SU-DHL-6 (cell line): ENCODE measurements around the gene UNC13B.

ENCODE experiments used
- H2AFZ ChIP-seq: fragments of 200-600 bp; sonication (generic); 2 replicates; pipeline ENCODE4 v1.6.1; 2014; ENCODE audit warnings: low read depth, mild to moderate bottlenecking, moderate library complexity, mixed read lengths, antibody characterized with exemption, low read length; ENCODE audit not compliant: severe bottlenecking
- H3F3A ChIP-seq: fragments of 200-600 bp; shearing (Covaris generic); 2 replicates; pipeline ENCODE4 v1.6.0; 2016; ENCODE audit warnings: antibody characterized with exemption, mild to moderate bottlenecking; ENCODE audit not compliant: insufficient read depth
- H3K27ac ChIP-seq: fragments of 200-600 bp; sonication (generic); 2 replicates; pipeline ENCODE4 v1.5.1; 2016; ENCODE audit warnings: low read depth, mild to moderate bottlenecking, low read length, moderate library complexity, mixed read lengths
- H3K27me3 ChIP-seq: fragments of 200-600 bp; sonication (generic), shearing (Covaris generic); 2 replicates; pipeline ENCODE4 v1.6.0; 2014; ENCODE audit warnings: mild to moderate bottlenecking, low read length
- H3K36me3 ChIP-seq: fragments of 200-600 bp; sonication (generic); 2 replicates; pipeline ENCODE4 v1.6.1; 2014; ENCODE audit warnings: mild to moderate bottlenecking, low read length, mixed read lengths
- H3K4me2 ChIP-seq: fragments of 300-600, 200-600 bp; shearing (Covaris generic), sonication (generic); 2 replicates; pipeline ENCODE4 v1.6.0; 2014; ENCODE audit warnings: low read length, low read depth, mild to moderate bottlenecking; ENCODE audit not compliant: poor library complexity, severe bottlenecking
- H3K4me3 ChIP-seq: fragments of 200-600 bp; sonication (generic); 2 replicates; pipeline ENCODE4 v1.5.1; 2014; ENCODE audit warnings: antibody characterized with exemption, low read length, mild to moderate bottlenecking, mixed read lengths; ENCODE audit not compliant: insufficient read depth, poor library complexity, severe bottlenecking
- H3K79me2 ChIP-seq: fragments of 200-600 bp; sonication (generic); 2 replicates; pipeline ENCODE4 v1.6.1; 2014; ENCODE audit warnings: mild to moderate bottlenecking, low read length, moderate library complexity; ENCODE audit not compliant: insufficient read depth
- H3K9ac ChIP-seq: fragments of 200-600 bp; sonication (generic); 2 replicates; pipeline ENCODE4 v1.7.0; 2014; ENCODE audit warnings: mild to moderate bottlenecking, low read length
- H3K9me2 ChIP-seq: fragments of 200-600 bp; sonication (generic); replicated peaks from 2 replicates; pipeline ENCODE4 v1.6.1; 2014; ENCODE audit warnings: low read length; ENCODE audit not compliant: insufficient read depth
- H3K9me3 ChIP-seq: fragments of 200-600 bp; sonication (generic); 2 replicates; pipeline ENCODE4 v1.6.1; 2014; ENCODE audit warnings: low read length, mixed read lengths; ENCODE audit not compliant: insufficient read depth
- H4K20me1 ChIP-seq: fragments of 200-600 bp; sonication (generic); 2 replicates; pipeline ENCODE4 v1.6.1; 2014; ENCODE audit warnings: low read depth, mild to moderate bottlenecking, antibody characterized with exemption, low read length, moderate library complexity, mixed read lengths
- EZH2phosphoT487 ChIP-seq: fragments of 200-600 bp; sonication (generic), shearing (Covaris generic); conservative IDR thresholded peaks from 2 replicates; pipeline ENCODE4 v1.6.1; 2018; ENCODE audit warnings: mild to moderate bottlenecking, antibody characterized with exemption, low read length, moderate library complexity, mixed read lengths
- TF ChIP-seq, protein P1 (sequence below): fragments of 200-600 bp; sonication (generic); IDR thresholded peaks from one replicate; pipeline ENCODE4 v1.5.1; 2017; ENCODE audit warnings: antibody characterized with exemption, mild to moderate bottlenecking, low read length, moderate library complexity; ENCODE audit not compliant: insufficient read depth, poor library complexity, severe bottlenecking

Gene UNC13B

DNA sequence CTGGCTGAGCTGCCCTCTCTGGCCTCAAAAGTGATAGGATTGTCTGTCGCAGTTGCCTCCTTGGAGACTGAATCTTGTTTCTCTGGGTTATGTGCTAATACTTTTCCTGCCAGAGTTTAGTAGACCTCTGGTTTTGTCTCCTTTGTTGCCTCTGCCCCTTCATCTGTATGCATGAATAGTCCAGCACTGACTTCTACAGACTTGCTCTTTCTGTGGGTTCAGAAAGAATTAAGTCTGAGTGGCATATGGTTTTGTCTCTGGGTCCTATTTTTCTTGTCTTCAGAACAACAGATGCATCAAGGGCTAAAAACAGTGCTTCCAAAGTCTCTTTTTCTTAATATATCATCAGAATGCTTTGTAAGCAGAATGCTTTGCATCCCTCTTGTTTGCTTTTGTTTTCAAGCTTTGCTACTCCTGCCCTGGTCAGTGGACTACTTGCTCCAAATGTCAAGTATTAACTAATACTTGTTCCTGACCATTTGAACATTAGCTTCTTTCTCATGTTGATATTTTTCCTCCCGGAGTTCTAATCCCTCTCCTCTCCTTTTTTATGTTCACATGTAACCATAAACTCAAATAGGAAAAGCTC is 131.7 kb downstream of the UNC13B start:
- H3K4me3 ChIP-seq: no peak overlapping the region
- no peaks in the 10 kb centered on the region for H3K36me3 ChIP-seq
- no peaks in the 10 kb centered on the region for H3K79me2 ChIP-seq
- H4K20me1 ChIP-seq: no peaks in the 10 kb centered on the region
- no peaks in the 10 kb centered on the region for H3K9me3 ChIP-seq
- H3K4me2 ChIP-seq: no peak overlapping the region
- no peak overlapping the region for H3K27ac ChIP-seq
- no peaks in the 10 kb centered on the region for H3F3A ChIP-seq
- H3K9ac ChIP-seq: no peak overlapping the region
- no peak overlapping the region for H2AFZ ChIP-seq
- H3K9me2 ChIP-seq: no peaks in the 10 kb centered on the region
- no peak for TF ChIP-seq EZH2phosphoT487
- TF ChIP-seq, protein P1, sequence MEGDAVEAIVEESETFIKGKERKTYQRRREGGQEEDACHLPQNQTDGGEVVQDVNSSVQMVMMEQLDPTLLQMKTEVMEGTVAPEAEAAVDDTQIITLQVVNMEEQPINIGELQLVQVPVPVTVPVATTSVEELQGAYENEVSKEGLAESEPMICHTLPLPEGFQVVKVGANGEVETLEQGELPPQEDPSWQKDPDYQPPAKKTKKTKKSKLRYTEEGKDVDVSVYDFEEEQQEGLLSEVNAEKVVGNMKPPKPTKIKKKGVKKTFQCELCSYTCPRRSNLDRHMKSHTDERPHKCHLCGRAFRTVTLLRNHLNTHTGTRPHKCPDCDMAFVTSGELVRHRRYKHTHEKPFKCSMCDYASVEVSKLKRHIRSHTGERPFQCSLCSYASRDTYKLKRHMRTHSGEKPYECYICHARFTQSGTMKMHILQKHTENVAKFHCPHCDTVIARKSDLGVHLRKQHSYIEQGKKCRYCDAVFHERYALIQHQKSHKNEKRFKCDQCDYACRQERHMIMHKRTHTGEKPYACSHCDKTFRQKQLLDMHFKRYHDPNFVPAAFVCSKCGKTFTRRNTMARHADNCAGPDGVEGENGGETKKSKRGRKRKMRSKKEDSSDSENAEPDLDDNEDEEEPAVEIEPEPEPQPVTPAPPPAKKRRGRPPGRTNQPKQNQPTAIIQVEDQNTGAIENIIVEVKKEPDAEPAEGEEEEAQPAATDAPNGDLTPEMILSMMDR: no peak
- H3K27me3 ChIP-seq: no peaks in the 10 kb centered on the region

- Histone ChIP-seq H3F3A (no peaks in the 10 kb centered on the region), H4K20me1 (no peaks in the 10 kb centered on the region), H2AFZ (no peak overlapping the region), H3K27ac (no peak overlapping the region), H3K9me3 (no peaks in the 10 kb centered on the region), H3K36me3 (no peaks in the 10 kb centered on the region), H3K27me3 (no peaks in the 10 kb centered on the region), H3K9ac (no peak overlapping the region), H3K79me2 (no peaks in the 10 kb centered on the region), H3K4me2 (no peak overlapping the region), H3K9me2 (no peaks in the 10 kb centered on the region), H3K4me3 (no peak overlapping the region)
- no peak for TF ChIP-seq EZH2phosphoT487
- TF ChIP-seq, protein P1: no peak
Measured at GRCh38 chr9:35294066-35294465, 132.3 kb downstream of the UNC13B start.

DNA sequence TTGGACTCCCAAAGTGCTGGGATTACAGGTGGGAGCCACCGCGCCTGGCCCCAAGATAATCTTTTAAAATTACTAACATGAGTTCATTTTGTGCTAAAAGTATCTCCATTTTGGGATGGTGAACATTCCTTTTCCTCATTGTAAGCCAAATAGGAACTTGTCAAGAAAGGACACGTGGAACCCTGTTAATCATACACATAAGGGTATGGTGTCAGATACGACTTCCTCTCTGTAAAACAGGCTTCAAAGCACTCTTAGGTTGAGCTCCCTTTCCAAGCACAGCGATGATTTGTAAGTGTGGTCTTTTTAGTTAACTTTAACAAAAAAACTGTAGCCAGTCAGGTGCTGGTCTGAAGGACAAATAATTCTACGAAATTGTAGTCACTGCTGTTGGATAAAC is 132.7 kb downstream of the UNC13B start:
- Histone ChIP-seq H3K4me3 (no peak overlapping the region), H3K9ac (no peak overlapping the region), H3K9me2 (no peaks in the 10 kb centered on the region), H4K20me1 (no peaks in the 10 kb centered on the region), H3K79me2 (no peaks in the 10 kb centered on the region), H3F3A (no peaks in the 10 kb centered on the region), H3K9me3 (no peaks in the 10 kb centered on the region), H3K36me3 (no peaks in the 10 kb centered on the region), H2AFZ (no peak overlapping the region), H3K27ac (no peak overlapping the region), H3K4me2 (no peak overlapping the region), H3K27me3 (no peaks in the 10 kb centered on the region)
- TF ChIP-seq, protein P1: no peak
- TF ChIP-seq EZH2phosphoT487: no peak
